GM21529 (cell line): ENCODE results near the gene POLR1G.
A peak's percentile ranks its signal among the peaks of the same experiment; 100 is the strongest.
"Not testable (repeated sequence)": the region's sequence is repeated elsewhere in the genome, so short reads cannot be mapped to it uniquely, and the experiment has no call there.

ENCODE experiments used
- ATAC-seq: cut with Tn5 transposase; IDR thresholded peaks from one replicate; pipeline ENCODE4 v1.9.1; 2021; ENCODE audit not compliant: unreplicated experiment

Gene POLR1G

DNA sequence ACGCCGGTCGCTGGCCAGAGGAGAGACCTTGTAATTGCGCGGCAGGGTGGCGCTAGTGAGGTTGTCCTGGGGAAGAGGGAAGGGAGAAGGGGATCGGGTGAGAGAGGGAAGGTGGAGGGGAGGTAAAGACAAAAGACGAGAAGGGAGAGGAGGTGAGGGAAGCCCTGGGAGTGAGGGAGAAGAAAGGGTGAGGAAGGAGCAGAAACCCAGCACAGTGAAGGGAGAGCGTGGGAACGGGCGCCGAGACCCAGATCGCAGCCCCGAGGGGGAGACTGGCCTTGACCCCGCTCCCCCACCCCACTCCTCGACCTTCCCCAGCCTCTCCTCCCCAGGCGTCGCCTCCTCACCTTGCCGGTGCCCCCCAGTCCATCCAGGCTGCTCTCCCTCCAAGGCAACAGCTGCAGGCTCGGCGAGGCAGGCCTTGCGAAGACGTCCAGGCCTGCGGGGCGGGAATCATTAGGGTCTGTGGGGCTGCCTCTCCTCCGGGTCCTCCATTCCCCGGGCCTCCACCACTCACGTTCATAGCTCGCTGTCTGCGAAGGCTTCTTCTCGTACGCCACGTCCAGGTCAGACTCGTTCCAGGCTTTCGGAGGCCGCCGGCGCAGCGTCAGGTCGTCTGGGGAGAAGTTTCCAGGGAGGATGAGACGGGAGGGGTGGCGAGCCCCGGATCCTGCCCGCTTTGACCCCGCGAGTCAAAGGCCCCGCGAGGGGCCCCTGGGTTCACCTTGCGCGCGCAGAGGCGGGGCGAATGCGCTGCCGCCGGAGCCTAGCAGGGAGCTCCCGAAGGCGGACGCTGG is 10.4 kb upstream of the POLR1G start:
- ATAC-seq, result no peak

DNA sequence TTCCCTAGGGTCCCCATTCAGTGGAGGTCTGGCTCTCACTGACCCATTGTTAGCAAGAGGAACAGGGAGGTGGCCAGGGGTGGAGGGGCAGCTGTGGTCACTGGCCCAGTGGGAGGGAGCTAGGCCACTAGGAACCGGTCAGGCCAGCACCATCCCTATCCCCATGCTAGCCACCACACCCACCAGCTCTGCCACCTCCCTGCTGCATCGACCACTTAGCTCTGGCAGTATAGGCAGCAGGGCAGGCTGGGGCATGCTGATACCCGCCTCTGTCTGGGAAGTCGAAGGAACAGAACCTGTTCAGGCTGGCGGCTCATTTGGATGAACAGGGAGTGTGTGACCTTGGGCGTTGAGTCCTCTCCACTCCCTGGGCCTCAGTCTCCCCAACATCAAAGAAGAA is 6.3 kb upstream of the POLR1G start:
- ATAC-seq, result no peak

DNA sequence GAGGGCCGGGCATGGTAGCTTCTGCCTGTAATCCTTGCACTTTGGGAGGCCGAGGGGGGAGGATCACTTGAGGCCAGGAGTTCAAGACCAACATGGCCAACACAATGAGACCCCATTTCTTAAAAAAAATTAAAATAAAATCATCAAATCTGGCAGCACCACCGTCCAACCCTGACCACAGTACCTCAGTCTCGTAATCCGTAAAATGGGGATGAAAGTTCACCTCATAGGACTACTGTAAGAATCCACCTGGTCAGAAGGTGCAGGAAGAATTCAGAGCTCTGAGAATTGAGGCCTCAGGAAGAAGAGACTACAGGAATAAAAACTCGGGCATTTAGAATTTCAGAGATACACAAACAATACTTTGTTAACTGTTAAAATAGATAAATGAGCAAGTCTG is 4.6 kb upstream of the POLR1G start:
- ATAC-seq, result no peak

- no peak for ATAC-seq
Observed at GRCh38 chr19:45402298-45403061, 4.0 kb upstream of the POLR1G start.

- ATAC-seq, result no peak
Observed at GRCh38 chr19:45403272-45403671, 3.2 kb upstream of the POLR1G start.

GRCh38 chr19:45403781-45404556 is 2.5 kb upstream of the POLR1G start:
- no peak for ATAC-seq

DNA sequence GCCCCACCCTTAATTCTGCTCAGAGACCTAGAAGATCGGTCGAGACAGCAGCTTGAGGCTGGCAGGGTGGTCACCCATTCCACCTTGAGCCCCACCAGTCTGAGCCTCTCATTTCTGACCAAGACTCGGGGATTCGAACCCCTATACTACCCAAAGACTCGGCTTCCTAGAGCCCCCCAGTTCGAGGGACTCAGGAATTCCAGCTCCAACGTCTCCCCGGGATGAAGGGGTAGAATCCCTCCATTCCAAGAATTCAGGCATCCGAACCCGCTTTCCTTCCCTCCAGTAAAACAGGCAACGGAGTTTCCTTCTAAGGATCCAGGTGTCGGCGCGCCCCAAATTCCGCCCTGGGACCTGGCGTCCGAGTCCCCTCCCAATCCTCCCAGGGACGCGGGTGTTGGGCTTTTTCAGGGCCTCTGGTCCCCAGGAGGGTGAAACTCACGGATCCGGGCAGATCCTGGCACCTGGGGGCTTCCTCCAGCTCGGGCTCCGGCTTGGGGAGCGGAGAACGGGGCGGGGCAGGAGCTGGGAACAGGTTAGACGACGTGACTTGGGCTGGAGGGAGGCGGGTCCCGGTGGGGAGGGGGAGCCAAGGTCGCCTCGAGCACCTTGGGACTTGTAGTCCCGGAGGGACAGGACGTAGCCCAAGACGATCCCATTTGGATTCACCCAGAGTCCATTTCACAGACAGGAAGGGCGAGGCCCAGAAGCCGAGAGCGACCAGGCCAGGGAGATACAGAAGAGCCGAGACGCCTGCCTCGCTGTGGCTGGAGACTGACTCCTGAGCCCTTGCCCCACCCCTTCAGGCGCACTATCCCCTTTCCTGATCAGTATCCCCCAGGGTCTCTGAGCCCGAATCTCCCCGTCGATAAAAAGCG is 1.6 kb upstream of the POLR1G start, which contains the start of gene PPP1R13L:
Gene PPP1R13L (minus strand): TSS at position 513 of the 878 bp plus-strand sequence. CDS start 6,751 bp downstream, outside the sequence.
- ATAC-seq, result peak; percentile 9

- peak; percentile 55 for ATAC-seq
Observed at GRCh38 chr19:45405435-45406225, 814 bp upstream of the POLR1G start.

GRCh38 chr19:45407091-45407375 is 589 bp downstream of the POLR1G start:
- no peak for ATAC-seq

DNA sequence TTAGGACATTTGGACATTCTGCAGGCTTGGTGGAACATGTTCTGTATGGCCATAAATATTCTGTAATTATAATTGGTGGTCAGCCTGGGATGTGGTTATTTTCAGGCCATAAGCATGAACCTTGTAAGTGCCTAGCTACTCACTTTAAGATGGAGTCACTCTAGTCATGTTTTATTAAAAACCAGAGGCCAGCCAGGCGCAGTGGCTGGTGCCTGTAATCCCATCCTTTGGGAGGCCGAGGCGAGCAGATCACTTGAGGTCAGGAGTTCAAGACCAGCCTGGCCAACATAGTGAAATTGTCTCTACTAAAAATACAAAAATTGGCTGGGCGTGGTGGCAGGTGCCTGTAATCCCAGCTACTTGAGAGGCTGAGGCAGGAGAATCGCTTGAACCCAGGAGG is 1.1 kb downstream of the POLR1G start:
- ATAC-seq, result not testable (repeated sequence)

DNA sequence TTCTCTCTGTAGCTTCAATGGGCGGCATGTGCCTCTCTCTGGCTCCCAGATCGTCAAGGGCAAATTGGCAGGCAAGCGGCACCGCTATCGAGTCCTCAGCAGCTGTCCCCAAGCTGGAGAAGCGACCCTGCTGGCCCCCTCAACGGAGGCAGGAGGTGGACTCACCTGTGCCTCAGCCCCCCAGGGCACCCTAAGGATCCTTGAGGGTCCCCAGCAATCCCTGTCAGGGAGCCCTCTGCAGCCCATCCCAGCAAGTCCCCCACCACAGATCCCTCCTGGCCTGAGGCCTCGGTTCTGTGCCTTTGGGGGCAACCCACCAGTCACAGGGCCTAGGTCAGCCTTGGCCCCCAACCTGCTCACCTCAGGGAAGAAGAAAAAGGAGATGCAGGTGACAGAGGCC is 1.7 kb downstream of the POLR1G start:
- no peak for ATAC-seq

DNA sequence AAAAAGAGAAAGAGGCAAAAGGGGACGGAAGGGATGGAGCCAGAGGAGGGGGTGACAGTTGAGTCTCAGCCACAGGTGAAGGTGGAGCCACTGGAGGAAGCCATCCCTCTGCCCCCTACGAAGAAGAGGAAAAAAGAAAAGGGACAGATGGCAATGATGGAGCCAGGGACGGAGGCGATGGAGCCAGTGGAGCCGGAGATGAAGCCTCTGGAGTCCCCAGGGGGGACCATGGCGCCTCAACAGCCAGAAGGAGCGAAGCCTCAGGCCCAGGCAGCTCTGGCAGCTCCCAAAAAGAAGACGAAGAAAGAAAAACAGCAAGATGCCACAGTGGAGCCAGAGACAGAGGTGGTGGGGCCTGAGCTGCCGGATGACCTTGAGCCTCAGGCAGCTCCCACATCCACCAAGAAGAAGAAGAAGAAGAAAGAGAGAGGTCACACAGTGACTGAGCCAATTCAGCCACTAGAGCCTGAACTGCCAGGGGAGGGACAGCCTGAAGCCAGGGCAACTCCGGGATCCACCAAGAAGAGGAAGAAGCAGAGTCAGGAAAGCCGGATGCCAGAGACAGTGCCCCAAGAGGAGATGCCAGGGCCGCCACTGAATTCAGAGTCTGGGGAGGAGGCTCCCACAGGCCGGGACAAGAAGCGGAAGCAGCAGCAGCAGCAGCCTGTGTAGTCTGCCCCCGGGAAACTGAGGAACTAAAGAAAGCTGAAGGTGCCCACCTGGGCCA is 2.5 kb downstream of the POLR1G start:
- no peak for ATAC-seq

GRCh38 chr19:45409557-45409920 is 3.1 kb downstream of the POLR1G start:
- ATAC-seq, result no peak

GRCh38 chr19:45410330-45410729 is 3.9 kb downstream of the POLR1G start:
- ATAC-seq, result not testable (repeated sequence)

- no peak for ATAC-seq
Observed at GRCh38 chr19:45413497-45413896, 7.1 kb downstream of the POLR1G start.

- ATAC-seq, result no peak
Observed at GRCh38 chr19:45414468-45414867, 8.0 kb downstream of the POLR1G start.

DNA sequence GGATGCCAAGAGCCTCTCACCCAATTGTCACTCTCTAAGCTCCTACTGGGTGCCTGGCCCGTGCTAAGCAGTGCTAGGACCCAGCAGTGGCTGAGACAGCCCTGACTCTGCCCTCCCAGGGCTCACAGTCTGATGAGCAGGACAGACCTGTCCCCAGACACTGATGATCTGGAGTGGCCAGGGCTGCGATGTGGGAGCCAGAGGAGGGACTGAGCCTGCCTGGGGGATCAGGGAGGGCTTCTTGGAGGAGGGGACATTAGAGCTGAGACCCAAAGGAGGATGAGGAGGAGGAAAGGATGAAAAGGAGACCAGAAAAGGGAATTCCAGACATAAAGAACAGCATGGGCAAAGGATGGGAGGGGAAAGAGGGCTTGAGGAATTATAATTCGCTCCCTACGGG is 10.7 kb downstream of the POLR1G start:
- no peak for ATAC-seq

DNA sequence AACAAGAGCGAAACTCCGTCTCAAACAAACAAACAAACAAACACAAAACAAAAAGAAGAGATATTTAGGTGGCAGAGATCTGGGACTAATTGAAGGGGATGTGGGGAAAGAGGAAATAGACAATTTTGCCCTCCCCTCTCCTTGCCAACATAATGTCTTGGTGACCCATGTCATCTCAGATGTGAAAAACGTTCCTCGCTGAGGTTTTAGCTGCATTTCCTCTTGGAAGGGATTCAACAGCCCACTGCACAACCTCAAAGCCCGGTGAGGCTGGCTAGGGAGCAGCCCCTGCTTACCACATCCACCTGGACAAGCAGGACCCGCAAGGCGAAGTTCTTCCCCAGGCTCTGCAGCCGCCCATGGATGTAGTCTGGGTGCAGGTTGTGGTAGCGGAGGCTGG is 12.4 kb downstream of the POLR1G start:
- ATAC-seq, result no peak

GRCh38 chr19:45419396-45419795 is 13.0 kb downstream of the POLR1G start:
- peak; percentile 50 for ATAC-seq
